ENCODE data around the gene FGB. TPM values are rescaled to one million over a fixed set of nuclear protein-coding genes. Genes with fewer than 3 reads are reported as not detected.

Gene FGB
- not detected in 2 replicates for total RNA-seq (2014; rRNA removed; shearing (Covaris generic))

GRCh38 chr4:154562697-154563254 is at the start of gene FGB:
Gene FGB (plus strand): TSS chr4:154563011. CDS start chr4:154563019, 8 bp downstream.
- no peak for DNase-seq
- Histone ChIP-seq H3K36me3 (replicated peaks; ENCODE audit: control insufficient read depth, insufficient read depth, low read length) (no peaks in the 10 kb centered on the region), H3K4me3 (ENCODE audit: insufficient read depth, low read depth, low read length) (no peak within 1 kb of the TSS), H3K27me3 (ENCODE audit: control insufficient read depth, insufficient read depth, low read length) (no peaks in the 10 kb centered on the region)

DNA sequence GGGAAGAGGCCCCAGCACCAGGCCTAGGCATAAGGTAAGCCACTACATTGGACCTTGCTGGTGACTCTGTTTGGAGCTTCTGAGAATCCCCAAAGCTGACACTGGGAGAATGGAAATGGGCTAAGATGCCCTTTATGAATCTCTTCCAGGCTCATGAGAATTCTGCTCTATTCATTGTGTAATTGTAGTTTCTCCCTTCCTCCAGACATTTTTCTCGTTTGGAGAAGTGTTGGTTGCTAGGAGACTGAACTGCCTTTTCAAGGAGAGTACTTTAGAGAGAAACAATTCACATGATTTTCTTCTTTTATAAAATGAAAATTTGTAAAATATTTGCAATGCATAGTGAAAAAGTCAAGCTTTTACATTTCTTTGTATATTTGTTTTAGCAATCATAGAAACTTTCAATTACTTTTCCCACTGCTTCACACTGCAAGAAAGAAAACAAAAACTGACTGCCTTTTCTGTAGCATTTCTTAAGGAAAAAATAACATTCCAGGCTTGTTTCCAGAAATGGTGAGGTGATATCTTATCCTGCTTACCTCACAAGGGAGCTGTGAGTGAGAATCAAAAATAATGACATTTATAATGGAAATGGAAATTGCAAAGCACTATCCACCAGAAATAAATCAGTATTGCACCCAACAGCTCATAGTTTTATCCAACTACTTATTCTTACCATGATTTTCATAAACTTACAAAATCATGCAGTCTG is 46.3 kb upstream of the FGB start:
- no peak for DNase-seq
- H3K27me3 ChIP-seq (ENCODE audit: control insufficient read depth, insufficient read depth, low read length) = no peaks in the 10 kb centered on the region
- H3K36me3 ChIP-seq (replicated peaks; ENCODE audit: control insufficient read depth, insufficient read depth, low read length) = no peaks in the 10 kb centered on the region
- H3K4me3 ChIP-seq (ENCODE audit: insufficient read depth, low read depth, low read length) = no peak overlapping the region

GRCh38 chr4:154517591-154517990 is 45.2 kb upstream of the FGB start:
- H3K4me3 ChIP-seq (ENCODE audit: insufficient read depth, low read depth, low read length) = no peak overlapping the region
- no peaks in the 10 kb centered on the region for H3K36me3 ChIP-seq (replicated peaks; ENCODE audit: control insufficient read depth, insufficient read depth, low read length)
- no peak for DNase-seq
- no peaks in the 10 kb centered on the region for H3K27me3 ChIP-seq (ENCODE audit: control insufficient read depth, insufficient read depth, low read length)

DNA sequence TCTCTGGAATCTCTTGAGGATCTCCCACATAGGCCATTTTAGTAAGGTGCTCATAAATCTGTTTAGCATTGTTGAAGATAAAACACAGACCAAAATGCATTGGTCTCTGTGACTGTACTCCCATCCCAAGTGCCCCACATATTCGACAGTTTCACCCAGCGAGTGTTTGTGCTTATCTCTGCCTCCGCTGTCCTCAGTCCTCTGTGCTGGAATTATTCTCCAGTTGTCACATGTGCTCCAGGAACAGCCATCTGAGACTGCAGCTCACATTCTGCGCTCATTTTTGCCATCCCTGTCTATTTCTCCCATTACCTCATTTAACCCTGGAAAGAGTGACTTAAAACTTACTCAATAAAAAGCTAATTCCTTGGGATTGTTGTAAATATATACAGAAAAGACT is 43.6 kb upstream of the FGB start:
- Histone ChIP-seq H3K4me3 (ENCODE audit: insufficient read depth, low read depth, low read length) (no peak overlapping the region), H3K27me3 (ENCODE audit: control insufficient read depth, insufficient read depth, low read length) (no peaks in the 10 kb centered on the region), H3K36me3 (replicated peaks; ENCODE audit: control insufficient read depth, insufficient read depth, low read length) (no peaks in the 10 kb centered on the region)
- no peak for DNase-seq

DNA sequence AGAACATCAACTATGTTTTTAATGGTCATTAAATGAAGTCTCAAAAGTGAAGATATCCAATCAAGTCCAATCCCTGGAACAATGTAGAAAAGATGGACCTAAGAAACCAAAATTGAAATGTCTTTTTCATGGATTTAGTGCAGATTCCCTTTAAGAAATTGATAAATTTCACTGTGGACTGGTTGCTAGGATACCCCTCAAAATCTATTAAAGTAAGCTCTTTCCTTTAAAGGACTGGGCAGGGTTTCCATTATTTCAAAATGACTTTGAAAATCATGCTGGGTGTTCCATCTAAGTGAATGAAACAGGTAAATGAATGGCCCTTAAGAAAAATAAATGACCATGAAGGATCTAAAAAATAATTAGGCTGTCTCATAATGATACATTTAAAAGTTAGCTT is 41.2 kb upstream of the FGB start:
- Histone ChIP-seq H3K4me3 (ENCODE audit: insufficient read depth, low read depth, low read length) (no peak overlapping the region), H3K27me3 (ENCODE audit: control insufficient read depth, insufficient read depth, low read length) (no peaks in the 10 kb centered on the region), H3K36me3 (replicated peaks; ENCODE audit: control insufficient read depth, insufficient read depth, low read length) (no peaks in the 10 kb centered on the region)
- no peak for DNase-seq

- Histone ChIP-seq H3K36me3 (replicated peaks; ENCODE audit: control insufficient read depth, insufficient read depth, low read length) (no peaks in the 10 kb centered on the region), H3K27me3 (ENCODE audit: control insufficient read depth, insufficient read depth, low read length) (no peaks in the 10 kb centered on the region), H3K4me3 (ENCODE audit: insufficient read depth, low read depth, low read length) (no peak overlapping the region)
- no peak for DNase-seq
These were observed 36.7 kb upstream of the FGB start for GRCh38 chr4:154526151-154526550.

DNA sequence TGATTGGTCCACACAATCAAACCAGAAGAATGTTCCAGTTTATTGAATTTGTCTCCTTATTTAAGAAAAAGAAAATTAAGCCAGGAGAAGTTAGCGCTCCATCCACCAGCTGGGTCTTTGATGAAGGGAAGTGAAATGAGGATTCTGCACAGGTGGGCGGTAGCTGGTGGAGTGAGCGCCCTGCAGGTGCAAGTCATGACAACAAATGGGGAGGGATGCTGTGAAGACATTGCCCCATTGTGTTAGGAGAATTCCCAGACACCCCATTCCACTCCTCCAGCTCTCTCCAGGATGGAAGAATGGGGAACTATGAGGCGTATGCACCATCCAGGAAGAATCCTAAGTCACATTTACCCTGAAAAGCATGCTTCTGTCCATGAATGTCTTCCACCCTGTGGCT is 35.5 kb upstream of the FGB start:
- no peak overlapping the region for H3K4me3 ChIP-seq (ENCODE audit: insufficient read depth, low read depth, low read length)
- no peaks in the 10 kb centered on the region for H3K36me3 ChIP-seq (replicated peaks; ENCODE audit: control insufficient read depth, insufficient read depth, low read length)
- H3K27me3 ChIP-seq (ENCODE audit: control insufficient read depth, insufficient read depth, low read length) = no peaks in the 10 kb centered on the region
- peak; percentile 15 for DNase-seq

- H3K36me3 ChIP-seq (replicated peaks; ENCODE audit: control insufficient read depth, insufficient read depth, low read length) = no peaks in the 10 kb centered on the region
These were observed 33.9 kb upstream of the FGB start for GRCh38 chr4:154528869-154529268.

GRCh38 chr4:154529728-154530519 is 32.9 kb upstream of the FGB start:
- H3K36me3 ChIP-seq (replicated peaks; ENCODE audit: control insufficient read depth, insufficient read depth, low read length) = no peaks in the 10 kb centered on the region
- H3K4me3 ChIP-seq (ENCODE audit: insufficient read depth, low read depth, low read length) = no peak overlapping the region
- no peaks in the 10 kb centered on the region for H3K27me3 ChIP-seq (ENCODE audit: control insufficient read depth, insufficient read depth, low read length)
- DNase-seq = no peak

More at GRCh38 chr4:154528869-154529268, 33.9 kb upstream of the FGB start:
- no peak for DNase-seq
- no peaks in the 10 kb centered on the region for H3K27me3 ChIP-seq (ENCODE audit: control insufficient read depth, insufficient read depth, low read length)
- H3K4me3 ChIP-seq (ENCODE audit: insufficient read depth, low read depth, low read length) = no peak overlapping the region

DNA sequence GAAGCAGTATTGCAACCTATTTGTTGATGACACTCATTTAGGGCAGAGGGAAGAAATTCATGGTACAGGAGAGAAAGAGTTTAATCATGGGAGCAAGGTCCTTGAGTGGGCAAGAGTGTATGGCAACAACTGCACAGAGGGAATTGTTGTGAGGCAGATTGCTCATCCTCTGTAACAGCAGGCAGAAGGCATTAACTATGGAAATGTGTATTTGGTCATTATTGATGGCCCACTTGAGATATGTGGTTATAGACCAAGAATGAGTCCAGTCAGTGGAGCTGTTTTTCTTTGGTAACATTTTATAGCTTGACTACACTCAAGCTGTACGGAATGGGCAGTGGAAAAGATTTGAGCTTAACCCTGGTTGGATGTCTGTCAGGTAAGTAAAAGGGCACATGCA is 28.5 kb upstream of the FGB start:
- Histone ChIP-seq H3K4me3 (ENCODE audit: insufficient read depth, low read depth, low read length) (no peak overlapping the region), H3K27me3 (ENCODE audit: control insufficient read depth, insufficient read depth, low read length) (no peaks in the 10 kb centered on the region), H3K36me3 (replicated peaks; ENCODE audit: control insufficient read depth, insufficient read depth, low read length) (peaks cover 10% of the 10 kb centered on the region)
- DNase-seq = no peak

DNA sequence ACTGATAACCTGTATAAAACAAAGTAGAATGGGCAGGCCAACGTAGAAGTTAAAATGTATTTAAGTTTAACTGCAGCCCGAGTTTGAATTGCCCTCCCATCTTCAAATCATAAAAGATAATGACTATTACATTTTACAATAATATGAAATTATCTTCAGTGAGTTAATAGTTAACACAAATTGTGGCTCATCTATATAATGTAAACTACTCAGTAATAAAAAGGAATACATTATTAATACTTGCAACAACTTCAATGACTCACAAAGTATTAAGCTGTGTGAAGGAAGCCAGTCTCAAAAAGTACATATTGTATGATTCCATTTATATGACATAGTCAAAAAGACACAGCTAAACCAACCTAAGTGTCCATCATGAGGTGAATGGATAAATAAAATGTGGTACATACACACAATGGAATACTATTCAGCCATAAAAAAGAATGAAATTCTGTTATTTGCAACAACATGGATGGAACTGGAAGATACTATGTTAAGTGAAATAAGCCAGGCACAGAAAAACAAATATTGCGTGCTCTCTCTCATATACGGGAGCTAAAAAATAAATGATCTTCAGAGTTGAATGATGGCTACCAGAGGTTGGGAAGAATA is 20.4 kb upstream of the FGB start:
- H3K4me3 ChIP-seq (ENCODE audit: insufficient read depth, low read depth, low read length) = no peak overlapping the region
- H3K36me3 ChIP-seq (replicated peaks; ENCODE audit: control insufficient read depth, insufficient read depth, low read length) = peaks cover 43% of the 10 kb centered on the region
- no peak for DNase-seq
- H3K27me3 ChIP-seq (ENCODE audit: control insufficient read depth, insufficient read depth, low read length) = no peaks in the 10 kb centered on the region

- DNase-seq = no peak
- Histone ChIP-seq H3K4me3 (ENCODE audit: insufficient read depth, low read depth, low read length) (no peak overlapping the region), H3K36me3 (replicated peaks; ENCODE audit: control insufficient read depth, insufficient read depth, low read length) (peaks cover 25% of the 10 kb centered on the region), H3K27me3 (ENCODE audit: control insufficient read depth, insufficient read depth, low read length) (no peaks in the 10 kb centered on the region)
These were observed 17.1 kb upstream of the FGB start for GRCh38 chr4:154545689-154546088.

DNA sequence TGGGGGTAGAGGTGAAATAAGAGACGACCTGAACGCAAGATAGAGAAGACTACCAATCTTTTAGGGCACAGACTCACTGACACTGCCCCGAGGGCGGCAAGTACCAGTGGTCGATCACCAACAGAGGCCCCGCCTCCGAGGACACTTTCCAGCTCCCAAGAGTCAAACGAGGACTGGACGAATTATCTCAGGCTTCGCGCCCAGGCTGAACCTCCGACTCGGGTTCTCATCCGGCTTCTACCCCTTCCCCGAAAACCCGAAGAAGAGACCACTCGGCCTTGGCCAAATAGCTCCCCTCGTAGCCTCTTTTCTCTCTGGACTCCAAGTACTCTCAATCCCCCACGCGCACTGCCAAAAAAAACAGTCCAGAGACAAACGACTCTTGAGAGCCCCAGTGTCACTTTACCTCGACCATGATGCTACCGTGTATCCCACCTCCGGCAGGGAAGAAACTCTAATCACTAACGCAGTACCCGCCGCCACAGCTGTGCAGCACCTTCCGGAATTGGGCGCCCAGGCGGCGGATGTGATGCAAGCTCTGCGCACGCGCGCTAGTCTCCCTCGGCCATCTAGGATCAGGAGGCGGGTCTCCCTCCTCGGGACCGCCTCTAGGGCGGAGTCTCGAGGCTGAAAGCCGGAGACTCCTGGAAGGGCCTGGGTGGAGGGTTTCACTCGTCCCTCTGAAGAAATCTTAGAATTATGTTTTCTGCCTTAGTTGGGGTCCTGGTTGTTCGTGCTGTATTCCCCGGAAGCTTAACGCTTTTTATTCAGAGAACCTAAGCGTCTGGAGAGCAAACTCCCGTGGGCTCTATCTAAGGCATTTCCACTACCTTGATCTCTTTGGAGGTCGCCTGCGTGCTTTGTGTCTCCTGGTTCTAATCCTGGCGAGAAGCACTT is 12.7 kb upstream of the FGB start, which contains the start of gene PLRG1:
Gene PLRG1, minus strand, starts transcription at position 507 of the 897 bp plus-strand sequence. Its CDS starts 92 bp downstream, at position 415.
- Histone ChIP-seq H3K36me3 (replicated peaks; ENCODE audit: control insufficient read depth, insufficient read depth, low read length) (peaks cover 9% of the 10 kb centered on the region; the same call in 1 of the 2 replicates), H3K27me3 (ENCODE audit: control insufficient read depth, insufficient read depth, low read length) (no peaks in the 10 kb centered on the region), H3K4me3 (ENCODE audit: insufficient read depth, low read depth, low read length) (peak within 1 kb of the TSS; percentile 77)
- DNase-seq = peak; percentile 84
